AG09319 (cell line): ENCODE results near the gene CACNA1C.

Experiments
- DNase-seq: peaks from one replicate; pipeline ENCODE4 v3.0.0-alpha.2; 2010; ENCODE audit warnings: low read depth; ENCODE audit errors: extremely low read depth
- TF ChIP-seq, protein P1 (sequence below): IDR thresholded peaks from 2 replicates; pipeline ENCODE4 v1.5.1; 2011; ENCODE audit warnings: low read depth, mild to moderate bottlenecking, inconsistent platforms, low read length, moderate library complexity

The CACNA1C gene

DNA sequence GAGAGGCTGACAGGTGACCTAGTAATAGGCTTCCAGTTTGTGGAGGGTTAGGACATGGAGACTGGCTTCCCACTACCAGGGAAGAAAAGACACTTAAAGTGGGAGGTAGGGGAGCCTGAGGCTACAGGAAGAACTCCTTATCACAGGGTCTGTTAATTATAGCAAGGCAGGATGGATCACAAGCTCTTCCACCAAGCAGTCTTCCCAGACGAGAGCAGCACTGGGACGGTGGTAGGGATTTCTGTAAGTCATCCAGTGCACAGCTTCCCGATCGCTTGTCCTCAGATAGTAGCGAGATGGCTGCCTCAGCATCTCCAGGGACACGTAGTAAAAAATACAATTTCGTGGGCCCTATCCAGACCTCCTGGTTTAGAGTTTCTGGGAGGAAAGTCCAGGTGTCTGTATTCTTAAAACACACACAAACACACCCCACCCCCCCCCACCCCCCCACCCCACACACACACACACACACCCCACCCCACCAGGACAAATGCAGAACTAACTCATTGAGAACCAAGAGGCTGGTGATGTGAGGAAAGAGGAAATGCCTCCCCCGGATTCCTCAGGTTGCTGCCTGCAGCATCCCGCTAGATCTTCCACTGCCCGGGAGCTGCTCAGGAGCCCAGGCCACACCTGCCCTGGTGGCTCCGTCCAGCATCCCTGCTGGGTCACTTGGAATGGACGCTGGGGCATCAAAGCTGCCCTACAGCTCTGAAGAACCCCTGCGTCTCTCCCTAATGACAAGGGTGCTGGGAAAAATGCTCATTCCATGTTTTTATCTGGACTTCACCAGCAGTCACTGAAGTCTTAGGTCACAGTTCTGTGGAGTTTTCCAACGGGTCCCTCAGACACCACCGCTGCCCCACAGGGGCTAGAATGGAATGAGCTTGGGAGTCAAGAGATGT, 307.2 kb downstream of the CACNA1C start:
- no peak for DNase-seq
- TF ChIP-seq, protein P1, sequence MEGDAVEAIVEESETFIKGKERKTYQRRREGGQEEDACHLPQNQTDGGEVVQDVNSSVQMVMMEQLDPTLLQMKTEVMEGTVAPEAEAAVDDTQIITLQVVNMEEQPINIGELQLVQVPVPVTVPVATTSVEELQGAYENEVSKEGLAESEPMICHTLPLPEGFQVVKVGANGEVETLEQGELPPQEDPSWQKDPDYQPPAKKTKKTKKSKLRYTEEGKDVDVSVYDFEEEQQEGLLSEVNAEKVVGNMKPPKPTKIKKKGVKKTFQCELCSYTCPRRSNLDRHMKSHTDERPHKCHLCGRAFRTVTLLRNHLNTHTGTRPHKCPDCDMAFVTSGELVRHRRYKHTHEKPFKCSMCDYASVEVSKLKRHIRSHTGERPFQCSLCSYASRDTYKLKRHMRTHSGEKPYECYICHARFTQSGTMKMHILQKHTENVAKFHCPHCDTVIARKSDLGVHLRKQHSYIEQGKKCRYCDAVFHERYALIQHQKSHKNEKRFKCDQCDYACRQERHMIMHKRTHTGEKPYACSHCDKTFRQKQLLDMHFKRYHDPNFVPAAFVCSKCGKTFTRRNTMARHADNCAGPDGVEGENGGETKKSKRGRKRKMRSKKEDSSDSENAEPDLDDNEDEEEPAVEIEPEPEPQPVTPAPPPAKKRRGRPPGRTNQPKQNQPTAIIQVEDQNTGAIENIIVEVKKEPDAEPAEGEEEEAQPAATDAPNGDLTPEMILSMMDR, result no peak

DNA sequence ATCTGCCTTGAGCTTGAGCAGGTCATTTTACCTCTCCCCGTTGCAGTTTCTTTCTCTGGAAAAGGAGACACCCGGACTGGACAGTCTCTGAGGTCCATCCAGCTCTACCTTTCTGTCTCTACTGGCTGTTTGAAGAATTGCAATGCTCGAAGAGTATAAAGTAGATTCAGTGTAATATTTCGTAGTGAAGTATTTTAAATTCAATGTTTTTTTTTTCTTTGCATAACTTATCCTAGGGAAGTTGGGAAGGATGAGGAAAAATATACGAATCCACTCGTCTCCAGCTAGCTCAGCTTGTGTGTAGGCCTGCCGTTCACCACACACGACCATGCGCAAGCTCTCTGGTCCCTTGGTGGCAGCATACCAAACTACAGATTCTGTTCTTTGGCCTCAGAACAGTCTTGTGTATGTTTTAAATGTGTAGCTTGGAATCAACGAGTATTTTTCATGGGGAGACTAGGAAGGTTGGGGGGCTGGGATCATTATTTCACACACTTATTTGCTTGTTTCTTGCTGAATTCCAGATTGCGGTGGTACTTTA, 307.9 kb downstream of the CACNA1C start:
- TF ChIP-seq, protein P1, result no peak; the same call in none of the 2 replicates

DNA sequence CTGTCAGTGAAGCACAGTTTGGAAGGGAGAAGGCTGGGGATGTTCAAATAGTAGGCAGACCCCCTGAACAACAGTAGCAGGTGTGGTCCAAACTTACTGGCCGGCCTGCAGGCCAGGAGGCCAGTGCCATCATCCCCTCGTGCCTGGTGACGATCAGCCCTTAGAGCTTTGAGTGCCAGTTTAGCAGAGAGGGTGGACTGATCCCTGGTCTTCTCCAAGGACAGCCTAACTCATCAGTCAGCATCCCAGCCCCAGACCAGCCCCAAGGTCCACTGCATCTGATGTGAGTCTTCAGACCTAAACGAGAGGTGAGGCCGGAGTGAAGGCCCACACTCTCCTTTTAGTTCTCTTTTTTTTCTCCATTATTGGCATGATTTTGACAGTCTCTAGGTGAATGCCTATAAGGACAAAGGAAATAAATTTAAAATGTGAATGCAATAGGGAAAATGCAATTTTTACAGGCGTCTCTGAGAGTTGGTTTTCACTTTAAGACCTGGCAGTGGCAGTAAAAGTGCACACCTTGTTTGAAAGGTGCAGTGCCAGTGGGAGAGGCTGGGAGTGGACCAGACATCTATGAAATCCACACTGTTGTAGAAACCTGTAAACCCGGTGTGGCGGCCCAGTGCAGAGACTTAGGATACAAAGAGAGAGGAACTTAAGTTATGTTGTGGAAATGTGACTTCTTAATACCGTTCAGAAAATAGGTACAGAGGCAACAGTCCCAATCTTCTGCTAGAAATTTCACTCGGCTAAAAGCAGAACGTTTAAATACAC, 311.2 kb downstream of the CACNA1C start:
- DNase-seq, result no peak
- TF ChIP-seq, protein P1, result no peak

More for the DNA sequence above, 307.9 kb downstream of the CACNA1C start:
- DNase-seq, result no peak

DNA sequence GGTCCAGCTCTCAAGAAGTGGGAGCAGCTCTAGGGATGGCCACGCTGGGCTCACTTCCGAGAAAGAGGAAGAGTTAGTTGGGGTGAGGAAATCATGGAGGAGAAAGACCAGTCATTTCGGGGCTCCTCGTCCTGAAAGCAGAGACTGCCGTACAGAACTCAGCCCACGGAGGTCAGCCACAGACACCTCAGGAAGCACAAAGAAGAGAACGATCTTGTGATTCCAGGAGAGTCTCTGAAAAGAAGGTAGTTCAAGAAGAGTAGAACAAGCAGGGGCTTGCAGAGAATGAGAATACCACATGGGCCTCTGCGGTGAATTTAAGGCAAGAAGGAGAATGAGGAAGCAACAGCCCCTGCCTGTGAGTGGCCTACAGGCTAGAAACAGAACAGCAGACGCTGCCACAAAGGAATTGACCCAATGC, 311.9 kb downstream of the CACNA1C start:
- TF ChIP-seq, protein P1, result no peak
- no peak for DNase-seq

DNA sequence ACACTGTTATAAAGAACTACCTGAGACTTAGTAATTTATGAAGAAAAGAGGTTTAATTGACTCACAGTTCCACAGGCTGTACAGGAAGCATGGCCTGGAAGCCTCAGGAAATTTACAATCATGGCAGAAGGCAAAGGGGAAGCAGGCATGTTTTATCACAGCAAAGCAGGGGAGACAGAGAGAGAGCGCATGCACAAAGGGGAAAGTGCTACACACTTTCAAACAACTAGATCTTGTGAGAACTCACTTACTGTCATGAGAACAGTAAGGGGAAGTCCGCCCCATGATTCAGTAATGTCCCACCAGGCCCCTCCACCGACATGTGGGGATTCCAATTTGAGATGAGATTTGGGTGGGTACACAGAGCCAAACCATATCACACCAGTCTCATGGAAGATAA, 313.9 kb downstream of the CACNA1C start:
- TF ChIP-seq, protein P1, result no peak
- no peak for DNase-seq

DNA sequence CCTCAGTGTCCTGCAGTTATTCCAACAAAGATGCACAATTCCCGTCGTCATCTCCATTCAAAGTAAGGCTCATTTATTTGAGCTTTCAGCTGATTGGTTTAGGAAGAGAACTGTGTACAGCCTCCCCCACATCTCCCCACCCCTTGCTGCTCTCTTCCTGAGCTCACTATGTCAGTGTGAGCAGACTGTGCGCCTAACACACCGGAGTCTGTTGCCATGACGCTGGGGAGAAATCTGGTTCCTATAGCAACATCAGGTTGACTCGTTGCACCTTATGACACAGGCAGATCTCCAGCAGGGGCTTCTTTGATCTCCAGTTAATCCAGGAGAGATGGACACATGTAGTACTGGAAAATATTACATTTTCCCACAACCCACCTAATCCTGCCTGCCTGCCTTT, 319.4 kb downstream of the CACNA1C start:
- no peak for DNase-seq
- TF ChIP-seq, protein P1, result no peak

DNA sequence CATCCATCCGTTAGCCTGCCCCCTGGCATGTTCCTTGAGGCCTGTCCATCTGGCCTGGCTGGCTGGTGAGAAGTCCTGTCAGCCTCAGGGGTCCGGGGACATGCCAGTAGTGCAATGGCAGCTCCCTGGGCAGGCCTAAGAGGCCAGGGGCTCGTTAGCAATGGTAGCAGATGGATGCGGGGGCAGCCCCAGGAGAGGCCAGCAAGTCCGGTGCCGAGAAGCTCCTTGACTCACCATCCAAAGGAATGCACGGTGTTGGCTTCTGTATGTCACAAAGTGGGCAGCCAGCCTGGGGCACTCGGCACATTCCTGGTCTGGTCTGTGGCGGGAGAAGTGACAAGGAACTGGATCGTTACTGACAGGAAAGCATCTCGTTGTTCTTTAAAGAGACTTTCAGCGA, 319.9 kb downstream of the CACNA1C start:
- TF ChIP-seq, protein P1, result no peak
- no peak for DNase-seq
